Thoracic aorta (tissue), 2 donors: ENCODE results near the gene MAPK10. TPM values are rescaled to one million over a fixed set of nuclear protein-coding genes. Genes with fewer than 3 reads are reported as not detected.

Experiments used
- ATAC-seq: fragments of 150-250 bp; one replicate; pipeline ENCODE4 v1.8.0; 2017; ENCODE audit warnings: low read depth; ENCODE audit not compliant: insufficient number of reproducible peaks, low FRiP score
- DNase-seq: peaks from one replicate; pipeline ENCODE4 v3.0.0-alpha.2; 2020; ENCODE audit warnings: low spot score
- H3K27ac ChIP-seq, 2 donors: fragments of 200-600 bp; sonication (generic); 1 replicate in 1 of 2; 2 replicates in 1 of 2; pipeline ENCODE4 v1.5.1; 2016; ENCODE audit warnings: mild to moderate bottlenecking in 2 of 2, moderate library complexity in 2 of 2
- H3K27me3 ChIP-seq: fragments of 200-600 bp; sonication (generic); replicated peaks from 2 replicates; pipeline ENCODE4 v1.6.0; 2016; ENCODE audit warnings: mild to moderate bottlenecking; ENCODE audit not compliant: insufficient read depth
- H3K36me3 ChIP-seq: fragments of 200-600 bp; sonication (generic); one replicate; pipeline ENCODE4 v1.5.1; 2016
- H3K4me1 ChIP-seq, 2 donors: fragments of 200-600 bp; sonication (generic); 1 replicate in 1 of 2; 2 replicates in 1 of 2; pipeline versions ENCODE4 v1.5.1 to v1.6.0; 2016; ENCODE audit warnings: low read depth in 2 of 2, mild to moderate bottlenecking in 1 of 2; ENCODE audit not compliant: control insufficient read depth in 1 of 2
- H3K4me3 ChIP-seq: fragments of 200-600 bp; sonication (generic); 2 replicates; pipeline ENCODE4 v1.5.1; 2016; ENCODE audit warnings: mild to moderate bottlenecking
- H3K9me3 ChIP-seq: fragments of 200-600 bp; sonication (generic); 2 replicates; pipeline ENCODE4 v1.5.1; 2016
- CTCF ChIP-seq: fragments of 200-600 bp; sonication (generic); IDR thresholded peaks from one replicate; pipeline ENCODE4 v1.5.1; 2019; ENCODE audit warnings: antibody characterized with exemption
- total RNA-seq, 2 donors: library from RNA; depleted of rRNA; stranded (reverse); fragments of >200 nt; gene quantifications; one replicate each; pipeline versions ENCODE4 v1.1.0 to v1.2.3, GENCODE V29; 2016

MAPK10 gene
- total RNA-seq, 2 donors from 2014 or later = 28.8 to 44.7 TPM

GRCh38 chr4:86393749-86394148 is 33.9 kb upstream of the MAPK10 start:
- H3K27me3 ChIP-seq = no peaks in the 10 kb centered on the region
- no peak for TF ChIP-seq CTCF
- H3K36me3 ChIP-seq = no peaks in the 10 kb centered on the region
- ATAC-seq = no peak
- H3K4me1 ChIP-seq = no peaks in the 10 kb centered on the region
- H3K9me3 ChIP-seq = no peaks in the 10 kb centered on the region
- no peak for DNase-seq
- no peak overlapping the region for H3K27ac ChIP-seq
- H3K4me3 ChIP-seq = no peak overlapping the region

- H3K4me1 ChIP-seq = no peaks in the 10 kb centered on the region
These were observed 29.8 kb upstream of the MAPK10 start for GRCh38 chr4:86389664-86390063.

GRCh38 chr4:86388252-86388651 is 28.4 kb upstream of the MAPK10 start:
- no peaks in the 10 kb centered on the region for H3K36me3 ChIP-seq
- no peaks in the 10 kb centered on the region for H3K4me1 ChIP-seq
- no peaks in the 10 kb centered on the region for H3K9me3 ChIP-seq
- no peak for TF ChIP-seq CTCF
- DNase-seq (no peak), ATAC-seq (no peak)
- no peaks in the 10 kb centered on the region for H3K27me3 ChIP-seq
- H3K27ac ChIP-seq = no peak overlapping the region
- H3K4me3 ChIP-seq = no peak overlapping the region

More at GRCh38 chr4:86389664-86390063, 29.8 kb upstream of the MAPK10 start:
- no peak overlapping the region for H3K27ac ChIP-seq
- no peaks in the 10 kb centered on the region for H3K27me3 ChIP-seq
- no peaks in the 10 kb centered on the region for H3K9me3 ChIP-seq
- DNase-seq (no peak), ATAC-seq (no peak)
- no peak for TF ChIP-seq CTCF
- no peaks in the 10 kb centered on the region for H3K36me3 ChIP-seq
- H3K4me3 ChIP-seq = no peak overlapping the region

- no peak for TF ChIP-seq CTCF
- no peaks in the 10 kb centered on the region for H3K4me1 ChIP-seq
- H3K9me3 ChIP-seq = no peaks in the 10 kb centered on the region
- ATAC-seq = no peak
- no peak overlapping the region for H3K27ac ChIP-seq
- no peak overlapping the region for H3K4me3 ChIP-seq
- no peaks in the 10 kb centered on the region for H3K27me3 ChIP-seq
- no peak for DNase-seq
- H3K36me3 ChIP-seq = no peaks in the 10 kb centered on the region
These were observed 27.1 kb upstream of the MAPK10 start for GRCh38 chr4:86386817-86387415.

- DNase-seq (no peak), ATAC-seq (no peak)
- Histone ChIP-seq H3K9me3 (no peaks in the 10 kb centered on the region), H3K36me3 (no peaks in the 10 kb centered on the region), H3K4me3 (no peak overlapping the region), H3K27me3 (no peaks in the 10 kb centered on the region), H3K27ac (no peak overlapping the region), H3K4me1 (peaks cover 0 to 1% of the 10 kb centered on the region in 2 donors)
- no peak for TF ChIP-seq CTCF
These were observed 26.3 kb upstream of the MAPK10 start for GRCh38 chr4:86386201-86386600.
